ENCODE data around the gene PRTG.

GRCh38 chr15:55619783-55620182 is 123.2 kb downstream of the PRTG start:
- TF ChIP-seq CTCF (conservative IDR thresholded peaks at IDR 0.05; ENCODE audit: low read depth in 2 of 2) (no peak), CREB1 (CRISPR knock-in tag; IDR thresholded peaks at IDR 0.05; ENCODE audit: low read depth) (no peak), POLR2AphosphoS5 (IDR thresholded peaks at IDR 0.05; ENCODE audit: low read depth) (no peak)

Data from GM23338 (cell line).